GM19025 (cell line): ENCODE measurements around the gene QRFP.
"Not testable (repeated sequence)": the region's sequence is repeated elsewhere in the genome, so short reads cannot be mapped to it uniquely, and the experiment has no call there.

Source experiments
- ATAC-seq: cut with Tn5 transposase; IDR thresholded peaks from one replicate; pipeline ENCODE4 v1.9.1; 2021; ENCODE audit warnings: mild to moderate bottlenecking, low read depth, moderate library complexity; ENCODE audit not compliant: unreplicated experiment

The QRFP gene

GRCh38 chr9:130858739-130859705 lies 37.6 kb downstream of the QRFP start:
- ATAC-seq: no peak

GRCh38 chr9:130857864-130858738 lies 38.5 kb downstream of the QRFP start:
- ATAC-seq: no peak

- ATAC-seq: no peak
These were observed 40.1 kb downstream of the QRFP start for GRCh38 chr9:130856474-130856873.

- ATAC-seq: no peak
These were observed 41.8 kb downstream of the QRFP start for GRCh38 chr9:130854835-130855234.

GRCh38 chr9:130854092-130854491 lies 42.5 kb downstream of the QRFP start:
- no peak for ATAC-seq

- ATAC-seq: no peak
These were observed 43.8 kb downstream of the QRFP start for GRCh38 chr9:130852801-130853200.

- ATAC-seq: no peak
These were observed 47.3 kb downstream of the QRFP start for GRCh38 chr9:130849356-130849755.

GRCh38 chr9:130848514-130848913 lies 48.1 kb downstream of the QRFP start:
- not testable (repeated sequence) for ATAC-seq

- no peak for ATAC-seq
These were observed 49.0 kb downstream of the QRFP start for GRCh38 chr9:130847306-130848217.

- ATAC-seq: no peak
These were observed 49.9 kb downstream of the QRFP start for GRCh38 chr9:130846487-130847305.

GRCh38 chr9:130845901-130846481 lies 50.6 kb downstream of the QRFP start:
- no peak for ATAC-seq

- ATAC-seq: no peak
These were observed 51.4 kb downstream of the QRFP start for GRCh38 chr9:130845254-130845653.

- no peak for ATAC-seq
These were observed 52.6 kb downstream of the QRFP start for GRCh38 chr9:130844044-130844451.

- no peak for ATAC-seq
These were observed 53.3 kb downstream of the QRFP start for GRCh38 chr9:130843049-130843908.
